IMR-90 (cell line): Measurements from ENCODE around the gene GBX2.

Source experiments
- CEBPB ChIP-seq: IDR thresholded peaks from 2 replicates; pipeline ENCODE4 v1.6.1; 2012; ENCODE audit warnings: low read depth, low read length, improper control_type of control experiment
- CHD1 ChIP-seq: IDR thresholded peaks from 2 replicates; pipeline ENCODE4 v1.6.1; 2012; ENCODE audit warnings: low read depth, low read length, improper control_type of control experiment
- MAFK ChIP-seq: IDR thresholded peaks from 2 replicates; pipeline ENCODE4 v1.6.1; 2012; ENCODE audit warnings: low read depth, low read length, improper control_type of control experiment
- POLR2A ChIP-seq: IDR thresholded peaks from 2 replicates; pipeline ENCODE4 v1.6.1; 2012; ENCODE audit warnings: mild to moderate bottlenecking, low read depth, low read length
- SMC3 ChIP-seq: fragments of 150-350 bp; IDR thresholded peaks from 2 replicates; pipeline ENCODE4 v1.6.1; 2016; ENCODE audit warnings: low read depth, mild to moderate bottlenecking, antibody characterized with exemption, low read length, moderate library complexity
- TF ChIP-seq, protein P1 (sequence below): conservative IDR thresholded peaks from 2 replicates; pipeline ENCODE4 v1.5.1; 2012; ENCODE audit warnings: mild to moderate bottlenecking, low read depth, low read length, improper control_type of control experiment
- TF ChIP-seq, protein P2 (sequence below): fragments of 150-350 bp; IDR thresholded peaks from 2 replicates; pipeline ENCODE4 v1.6.1; 2016; ENCODE audit warnings: low read depth, mild to moderate bottlenecking, low read length, moderate library complexity, borderline replicate concordance

DNA sequence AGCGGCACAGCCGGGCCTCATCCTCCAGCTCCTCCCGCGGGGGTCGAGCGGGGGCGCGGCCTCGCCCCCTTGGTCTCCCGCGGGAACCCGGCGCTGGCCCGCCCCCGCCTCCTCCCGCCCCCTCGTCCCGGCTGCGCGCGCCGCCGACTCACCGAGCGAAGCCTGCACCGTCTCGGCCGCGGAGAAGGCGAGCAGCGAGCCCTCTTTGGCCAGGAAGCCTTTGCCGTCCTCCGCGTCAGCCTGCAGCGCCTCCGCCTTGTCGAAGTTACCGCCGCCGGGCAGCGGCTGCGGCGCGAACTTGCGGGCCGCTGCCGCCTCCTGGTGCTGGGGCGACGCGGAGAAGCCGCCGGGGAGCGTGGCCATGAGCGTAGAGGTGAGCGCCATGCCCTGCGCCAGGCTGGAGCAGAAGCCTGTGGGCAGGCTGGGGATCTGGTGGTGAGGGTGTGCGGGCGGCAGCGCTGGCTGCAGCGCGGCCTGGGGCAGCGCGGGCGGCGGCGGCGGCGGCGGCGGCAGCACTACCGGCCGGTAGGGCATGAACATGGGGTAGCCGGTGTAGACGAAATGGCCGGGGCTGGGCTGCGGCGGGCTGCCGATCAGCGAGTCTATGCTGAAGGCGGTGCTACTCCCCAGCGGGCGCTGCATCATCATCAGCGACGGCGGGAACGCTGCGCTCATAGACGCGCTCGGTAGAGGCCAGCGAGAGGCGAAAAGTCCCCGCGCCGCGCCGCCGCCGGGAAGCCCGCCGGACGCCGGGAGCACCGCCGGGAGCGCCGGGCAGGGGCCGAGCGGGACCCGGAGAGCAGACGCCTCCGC, 683 bp downstream of the GBX2 start:
- TF ChIP-seq, protein P1, sequence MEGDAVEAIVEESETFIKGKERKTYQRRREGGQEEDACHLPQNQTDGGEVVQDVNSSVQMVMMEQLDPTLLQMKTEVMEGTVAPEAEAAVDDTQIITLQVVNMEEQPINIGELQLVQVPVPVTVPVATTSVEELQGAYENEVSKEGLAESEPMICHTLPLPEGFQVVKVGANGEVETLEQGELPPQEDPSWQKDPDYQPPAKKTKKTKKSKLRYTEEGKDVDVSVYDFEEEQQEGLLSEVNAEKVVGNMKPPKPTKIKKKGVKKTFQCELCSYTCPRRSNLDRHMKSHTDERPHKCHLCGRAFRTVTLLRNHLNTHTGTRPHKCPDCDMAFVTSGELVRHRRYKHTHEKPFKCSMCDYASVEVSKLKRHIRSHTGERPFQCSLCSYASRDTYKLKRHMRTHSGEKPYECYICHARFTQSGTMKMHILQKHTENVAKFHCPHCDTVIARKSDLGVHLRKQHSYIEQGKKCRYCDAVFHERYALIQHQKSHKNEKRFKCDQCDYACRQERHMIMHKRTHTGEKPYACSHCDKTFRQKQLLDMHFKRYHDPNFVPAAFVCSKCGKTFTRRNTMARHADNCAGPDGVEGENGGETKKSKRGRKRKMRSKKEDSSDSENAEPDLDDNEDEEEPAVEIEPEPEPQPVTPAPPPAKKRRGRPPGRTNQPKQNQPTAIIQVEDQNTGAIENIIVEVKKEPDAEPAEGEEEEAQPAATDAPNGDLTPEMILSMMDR: peak; percentile 35
- TF ChIP-seq POLR2A: no peak
- TF ChIP-seq SMC3: 0 out of 2 replicates have a peak, but pooled peaks have one; percentile 19
- no peak for TF ChIP-seq CHD1
- TF ChIP-seq MAFK: no peak
- TF ChIP-seq CEBPB: no peak
- TF ChIP-seq, protein P2, sequence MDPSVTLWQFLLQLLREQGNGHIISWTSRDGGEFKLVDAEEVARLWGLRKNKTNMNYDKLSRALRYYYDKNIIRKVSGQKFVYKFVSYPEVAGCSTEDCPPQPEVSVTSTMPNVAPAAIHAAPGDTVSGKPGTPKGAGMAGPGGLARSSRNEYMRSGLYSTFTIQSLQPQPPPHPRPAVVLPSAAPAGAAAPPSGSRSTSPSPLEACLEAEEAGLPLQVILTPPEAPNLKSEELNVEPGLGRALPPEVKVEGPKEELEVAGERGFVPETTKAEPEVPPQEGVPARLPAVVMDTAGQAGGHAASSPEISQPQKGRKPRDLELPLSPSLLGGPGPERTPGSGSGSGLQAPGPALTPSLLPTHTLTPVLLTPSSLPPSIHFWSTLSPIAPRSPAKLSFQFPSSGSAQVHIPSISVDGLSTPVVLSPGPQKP: no peak
